NCI-H2196 (cell line): ENCODE data around the gene ANXA5.

Experiments used
- DNase-seq: peaks from one replicate; lab custom pipeline; 2025; ENCODE audit not compliant: unreplicated experiment; lab: John Stamatoyannopoulos, UW

ANXA5 gene

GRCh38 chr4:121650741-121651140, 46.0 kb downstream of the ANXA5 start:
- DNase-seq: no peak

- no peak for DNase-seq
Measured at GRCh38 chr4:121648516-121648915, 48.3 kb downstream of the ANXA5 start.

GRCh38 chr4:121642876-121643585, 53.7 kb downstream of the ANXA5 start:
- no peak for DNase-seq

GRCh38 chr4:121642292-121642691, 54.5 kb downstream of the ANXA5 start:
- DNase-seq: no peak

- no peak for DNase-seq
Measured at GRCh38 chr4:121633653-121634052, 63.1 kb downstream of the ANXA5 start.

GRCh38 chr4:121632636-121633035, 64.1 kb downstream of the ANXA5 start:
- no peak for DNase-seq
